MM.1S (cell line): ENCODE measurements around the gene PLXNA2.

Experiments
- CTCF ChIP-seq: fragments of 300-600 bp; sonication (generic); IDR thresholded peaks from 2 replicates; pipeline ENCODE4 v1.5.1; 2016; ENCODE audit warnings: antibody characterized with exemption, low read length, mixed read lengths
- EZH2phosphoT487 ChIP-seq: fragments of 300-600 bp; sonication (generic); IDR thresholded peaks from 2 replicates; pipeline ENCODE4 v1.6.1; 2018; ENCODE audit warnings: antibody characterized with exemption, low read length

GRCh38 chr1:208042868-208043267 is 201.3 kb downstream of the PLXNA2 start:
- no peak for TF ChIP-seq CTCF
- TF ChIP-seq EZH2phosphoT487, result no peak
